DOHH2 (cell line): ENCODE measurements around the gene FZD10.

ENCODE experiments used
- H3F3A ChIP-seq: fragments of 200-600 bp; sonication (generic), shearing (Covaris generic); 2 replicates; pipeline ENCODE4 v1.6.0; 2016; ENCODE audit warnings: antibody characterized with exemption, mild to moderate bottlenecking; ENCODE audit not compliant: control insufficient read depth, insufficient read depth
- H3K27ac ChIP-seq: fragments of 200-600 bp; sonication (generic); 2 replicates; pipeline ENCODE4 v1.5.1; 2014; ENCODE audit warnings: low read depth, mild to moderate bottlenecking, low read length, moderate library complexity
- H3K27me3 ChIP-seq: fragments of 200-600 bp; sonication (generic); 2 replicates; pipeline ENCODE4 v1.6.1; 2014; ENCODE audit warnings: mild to moderate bottlenecking, low read length, mixed read lengths; ENCODE audit not compliant: control insufficient read depth
- H3K36me3 ChIP-seq: fragments of 200-600 bp; sonication (generic); 2 replicates; pipeline ENCODE4 v1.6.1; 2014; ENCODE audit warnings: mild to moderate bottlenecking, low read length, moderate library complexity, mixed read lengths; ENCODE audit not compliant: control insufficient read depth
- H3K4me1 ChIP-seq: fragments of 200-600 bp; sonication (generic); 2 replicates; pipeline ENCODE4 v1.6.1; 2014; ENCODE audit warnings: mild to moderate bottlenecking, low read length, mixed read lengths; ENCODE audit not compliant: control insufficient read depth
- H3K4me2 ChIP-seq: fragments of 200-600 bp; sonication (generic); 2 replicates; pipeline ENCODE4 v1.6.0; 2014; ENCODE audit warnings: mild to moderate bottlenecking, low read length, moderate library complexity
- H3K4me3 ChIP-seq: fragments of 200-600 bp; sonication (generic); 2 replicates; pipeline ENCODE4 v1.5.1; 2014; ENCODE audit warnings: mild to moderate bottlenecking, low read length, mixed read lengths
- H3K79me2 ChIP-seq: fragments of 200-600 bp; sonication (generic); 2 replicates; pipeline ENCODE4 v1.6.1; 2014; ENCODE audit warnings: mild to moderate bottlenecking, low read length, mixed read lengths; ENCODE audit not compliant: control insufficient read depth
- H3K9me2 ChIP-seq: fragments of 200-600 bp; sonication (generic); replicated peaks from 2 replicates; pipeline ENCODE4 v1.6.1; 2014; ENCODE audit warnings: mild to moderate bottlenecking, low read length, mixed read lengths; ENCODE audit not compliant: control insufficient read depth
- H3K9me3 ChIP-seq: fragments of 200-600 bp; sonication (generic); 2 replicates; pipeline ENCODE4 v1.6.1; 2014; ENCODE audit warnings: antibody characterized with exemption, low read length, mixed read lengths; ENCODE audit not compliant: control insufficient read depth, insufficient read depth
- H4K20me1 ChIP-seq: fragments of 200-600 bp; sonication (generic); 2 replicates; pipeline ENCODE4 v1.6.0; 2014; ENCODE audit warnings: low read depth, mild to moderate bottlenecking, antibody characterized with exemption, low read length, moderate library complexity; ENCODE audit not compliant: control insufficient read depth, insufficient read depth
- EZH2phosphoT487 ChIP-seq: fragments of 200-600 bp; sonication (generic); IDR thresholded peaks from 2 replicates; pipeline ENCODE4 v1.6.1; 2017; ENCODE audit warnings: borderline replicate concordance, mild to moderate bottlenecking, antibody characterized with exemption, low read length, moderate library complexity, mixed read lengths
- TF ChIP-seq, protein P1 (sequence below): fragments of 200-600 bp; sonication (generic); IDR thresholded peaks from one replicate; pipeline ENCODE4 v1.5.1; 2014; ENCODE audit warnings: antibody characterized with exemption, mild to moderate bottlenecking, low read depth, low read length; ENCODE audit not compliant: poor library complexity, severe bottlenecking

FZD10 gene

DNA sequence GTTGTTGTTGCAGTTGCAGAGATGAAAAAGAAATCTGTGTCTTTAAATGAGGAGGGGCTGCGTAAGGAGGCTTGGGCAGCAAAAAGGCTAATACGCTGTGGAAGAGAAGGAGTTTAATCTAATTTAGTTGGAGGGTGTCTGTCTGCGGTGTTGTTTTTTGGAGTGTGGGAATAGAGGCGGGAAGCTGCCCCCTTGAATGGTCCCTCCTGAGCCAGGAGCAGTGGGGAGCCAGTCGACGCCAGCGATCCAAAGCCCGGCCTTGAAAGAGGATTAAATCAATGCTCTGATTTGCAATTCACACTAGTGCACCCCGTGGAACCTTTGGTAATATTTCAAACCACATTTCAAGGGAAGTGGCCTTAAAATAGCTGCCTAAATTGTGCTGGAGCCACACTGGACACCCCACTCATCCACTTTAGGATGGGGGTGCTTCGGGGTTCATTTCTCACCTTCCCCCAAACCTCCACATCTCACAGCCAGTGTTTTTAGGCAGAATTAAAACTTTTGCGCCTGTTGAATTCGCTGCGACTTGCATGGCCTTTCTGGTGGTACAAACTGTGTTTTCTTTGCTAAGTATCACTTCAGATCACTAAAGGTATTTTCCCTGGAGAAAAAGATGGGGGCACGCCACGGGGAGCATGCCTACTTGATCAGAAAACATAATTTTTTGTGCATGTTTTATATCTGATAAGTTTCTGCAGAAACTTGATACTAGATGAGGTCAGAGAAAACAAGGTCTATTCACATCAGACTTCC is 4.1 kb upstream of the FZD10 start:
- Histone ChIP-seq H3K79me2 (no peaks in the 10 kb centered on the region), H4K20me1 (no peaks in the 10 kb centered on the region), H3K36me3 (no peaks in the 10 kb centered on the region), H3K4me2 (no peak overlapping the region), H3K9me3 (peaks cover 5% of the 10 kb centered on the region), H3F3A (no peaks in the 10 kb centered on the region), H3K4me1 (no peaks in the 10 kb centered on the region), H3K9me2 (no peaks in the 10 kb centered on the region), H3K27me3 (no peaks in the 10 kb centered on the region), H3K4me3 (no peak overlapping the region), H3K27ac (no peak overlapping the region)
- no peak for TF ChIP-seq EZH2phosphoT487
- TF ChIP-seq, protein P1, sequence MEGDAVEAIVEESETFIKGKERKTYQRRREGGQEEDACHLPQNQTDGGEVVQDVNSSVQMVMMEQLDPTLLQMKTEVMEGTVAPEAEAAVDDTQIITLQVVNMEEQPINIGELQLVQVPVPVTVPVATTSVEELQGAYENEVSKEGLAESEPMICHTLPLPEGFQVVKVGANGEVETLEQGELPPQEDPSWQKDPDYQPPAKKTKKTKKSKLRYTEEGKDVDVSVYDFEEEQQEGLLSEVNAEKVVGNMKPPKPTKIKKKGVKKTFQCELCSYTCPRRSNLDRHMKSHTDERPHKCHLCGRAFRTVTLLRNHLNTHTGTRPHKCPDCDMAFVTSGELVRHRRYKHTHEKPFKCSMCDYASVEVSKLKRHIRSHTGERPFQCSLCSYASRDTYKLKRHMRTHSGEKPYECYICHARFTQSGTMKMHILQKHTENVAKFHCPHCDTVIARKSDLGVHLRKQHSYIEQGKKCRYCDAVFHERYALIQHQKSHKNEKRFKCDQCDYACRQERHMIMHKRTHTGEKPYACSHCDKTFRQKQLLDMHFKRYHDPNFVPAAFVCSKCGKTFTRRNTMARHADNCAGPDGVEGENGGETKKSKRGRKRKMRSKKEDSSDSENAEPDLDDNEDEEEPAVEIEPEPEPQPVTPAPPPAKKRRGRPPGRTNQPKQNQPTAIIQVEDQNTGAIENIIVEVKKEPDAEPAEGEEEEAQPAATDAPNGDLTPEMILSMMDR: no peak

DNA sequence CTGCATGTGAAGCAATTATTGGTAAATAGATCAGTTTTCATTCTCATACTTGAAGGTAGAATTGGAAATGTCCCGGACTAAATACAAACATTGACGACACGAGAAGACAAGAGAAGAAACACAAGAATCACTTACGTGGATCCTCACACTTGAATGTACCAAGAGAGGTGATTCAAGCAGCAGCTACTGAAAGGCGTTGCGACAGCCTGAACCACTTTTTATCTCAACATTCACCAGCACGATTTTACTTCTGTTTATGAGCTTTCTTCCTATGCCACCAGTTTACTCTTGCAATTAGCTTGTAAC is 3.6 kb upstream of the FZD10 start:
- H3K4me2 ChIP-seq: no peak overlapping the region
- H3K79me2 ChIP-seq: no peaks in the 10 kb centered on the region
- peaks cover 5% of the 10 kb centered on the region for H3K9me3 ChIP-seq
- no peaks in the 10 kb centered on the region for H3K27me3 ChIP-seq
- H3K36me3 ChIP-seq: no peaks in the 10 kb centered on the region
- H4K20me1 ChIP-seq: no peaks in the 10 kb centered on the region
- TF ChIP-seq, protein P1: no peak
- TF ChIP-seq EZH2phosphoT487: no peak
- no peak overlapping the region for H3K27ac ChIP-seq
- no peaks in the 10 kb centered on the region for H3K9me2 ChIP-seq
- H3F3A ChIP-seq: no peaks in the 10 kb centered on the region
- no peaks in the 10 kb centered on the region for H3K4me1 ChIP-seq
- H3K4me3 ChIP-seq: no peak overlapping the region

DNA sequence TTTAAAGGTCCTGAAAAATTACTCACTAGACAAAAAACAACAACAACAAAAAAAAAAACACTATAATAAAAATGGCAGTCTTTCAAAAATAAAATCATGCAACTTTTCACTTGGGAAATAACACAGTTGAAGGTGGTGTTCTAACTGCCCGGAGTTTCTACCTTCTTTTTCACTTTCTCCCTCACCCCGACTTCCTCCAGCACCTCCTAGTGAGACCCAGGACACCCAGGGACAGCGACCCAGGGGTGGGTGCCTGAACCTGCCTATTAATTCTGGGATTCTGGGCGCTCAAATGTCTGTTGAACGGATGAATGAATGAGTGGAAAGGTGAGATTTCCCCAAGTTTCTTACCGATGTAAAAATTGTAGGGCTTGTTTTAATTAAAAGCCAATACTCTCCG is 2.0 kb upstream of the FZD10 start:
- Histone ChIP-seq H3K9me3 (peaks cover 5% of the 10 kb centered on the region), H3K27me3 (no peaks in the 10 kb centered on the region)
- TF ChIP-seq EZH2phosphoT487: no peak
- TF ChIP-seq, protein P1: no peak

More for the DNA sequence above, 2.0 kb upstream of the FZD10 start:
- Histone ChIP-seq H3K4me1 (no peaks in the 10 kb centered on the region), H3K79me2 (no peaks in the 10 kb centered on the region), H3K4me2 (no peak overlapping the region), H3K36me3 (no peaks in the 10 kb centered on the region), H4K20me1 (no peaks in the 10 kb centered on the region), H3K9me2 (no peaks in the 10 kb centered on the region), H3K27ac (no peak overlapping the region), H3K4me3 (no peak overlapping the region), H3F3A (no peaks in the 10 kb centered on the region)
